B cell (primary cell): ENCODE measurements around the gene LRRC7. TPM values are rescaled to one million over a fixed set of nuclear protein-coding genes. Genes with fewer than 3 reads are reported as not detected.

ENCODE experiments used
- ATAC-seq: fragments of 200-7000 bp; cut with Tn5 transposase; one replicate; pipeline ENCODE4 v1.10.0; 2021; ENCODE audit warnings: low read depth, mild to moderate bottlenecking, moderate number of reproducible peaks, moderate library complexity
- CTCF ChIA-PET: fragments of 350-600 bp; sonication (Branson Sonifier 250); formaldehyde crosslinking; loops from one replicate; lab custom pipeline; 2021; ENCODE audit warnings: antibody characterized with exemption, inconsistent platforms; lab: Charles Lee
- POLR2A ChIA-PET: fragments of 350-600 bp; sonication (Branson Sonifier 250); formaldehyde crosslinking; loops from one replicate; lab custom pipeline; 2021; ENCODE audit warnings: antibody characterized with exemption; lab: Charles Lee
- DNase-seq: peaks from one replicate; pipeline ENCODE4 v3.0.0; 2013
- H2AFZ ChIP-seq: 2 replicates; pipeline ENCODE4 v1.6.1; 2012; ENCODE audit warnings: mild to moderate bottlenecking, low read depth, low read length; ENCODE audit not compliant: insufficient read depth, poor library complexity, severe bottlenecking
- H3K27ac ChIP-seq, 2 donors: 1 replicate in 1 of 2; 2 replicates in 1 of 2; pipeline ENCODE4 v1.5.1; 2012 to 2013; ENCODE audit warnings: low read length in 2 of 2, mild to moderate bottlenecking in 2 of 2, moderate library complexity in 1 of 2
- H3K27me3 ChIP-seq, 4 experiments: fragments of 200-600 bp in 1 of 4; sonication (generic) in 1 of 4; replicated peaks in 1 of 4; 1 replicate in 2 of 4; 2 replicates in 2 of 4; pipeline versions ENCODE4 v1.6.1 to v1.7.0; 2013 to 2016; ENCODE audit warnings: low read length in 3 of 4, mild to moderate bottlenecking in 2 of 4, mixed read lengths in 1 of 4, moderate library complexity in 1 of 4; ENCODE audit not compliant: insufficient read depth in 4 of 4, control insufficient read depth in 3 of 4; ENCODE audit errors: control extremely low read depth in 1 of 4
- H3K36me3 ChIP-seq, 2 experiments: replicated peaks in 1 of 2; 1 replicate in 1 of 2; 2 replicates in 1 of 2; pipeline versions ENCODE4 v1.6.1 to v1.7.1; 2013; ENCODE audit warnings: low read length in 1 of 2; ENCODE audit not compliant: insufficient read depth in 2 of 2, control insufficient read depth in 1 of 2; ENCODE audit errors: control extremely low read depth in 1 of 2, extremely low read depth in 1 of 2
- H3K4me1 ChIP-seq, 2 donors: fragments of 200-600 bp in 1 of 2; sonication (generic) in 1 of 2; 1 replicate in 1 of 2; 2 replicates in 1 of 2; pipeline versions ENCODE4 v1.5.1 to v1.6.1; 2013 to 2017; ENCODE audit warnings: low read length in 2 of 2; ENCODE audit not compliant: control insufficient read depth in 2 of 2, insufficient read depth in 2 of 2
- H3K4me2 ChIP-seq: replicated peaks from 2 replicates; pipeline ENCODE3; 2012; ENCODE audit warnings: mild to moderate bottlenecking, low read depth, low read length; ENCODE audit not compliant: poor library complexity, severe bottlenecking
- H3K4me3 ChIP-seq, 5 experiments: fragments of 200-600 bp in 1 of 5; sonication (generic) in 1 of 5; 1 replicate in 3 of 5; 2 replicates in 2 of 5; pipeline versions ENCODE4 v1.5.1 to v1.7.0; 2011 to 2016; ENCODE audit warnings: low read length in 4 of 5, mild to moderate bottlenecking in 4 of 5, low read depth in 2 of 5, control low read depth in 1 of 5, moderate library complexity in 1 of 5; ENCODE audit not compliant: insufficient read depth in 1 of 5; ENCODE audit errors: control extremely low read depth in 1 of 5, extremely low read depth in 1 of 5
- H3K79me2 ChIP-seq: fragments of 200-600 bp; sonication (generic); one replicate; pipeline ENCODE4 v1.6.0; 2016; ENCODE audit warnings: low read length; ENCODE audit not compliant: control insufficient read depth, insufficient read depth
- H3K9ac ChIP-seq: fragments of 200-600 bp; sonication (generic); 2 replicates; pipeline ENCODE4 v1.6.1; 2017; ENCODE audit warnings: mild to moderate bottlenecking, low read length, moderate library complexity
- H3K9me3 ChIP-seq, 3 donors: one replicate each; pipeline versions ENCODE4 v1.6.1 to v1.7.1; 2013; ENCODE audit warnings: low read length in 2 of 3; ENCODE audit not compliant: control insufficient read depth in 2 of 3, insufficient read depth in 1 of 3; ENCODE audit errors: control extremely low read depth in 1 of 3
- H4K20me1 ChIP-seq: 2 replicates; pipeline ENCODE4 v1.6.0; 2012; ENCODE audit warnings: mild to moderate bottlenecking, low read length; ENCODE audit not compliant: insufficient read depth, control insufficient read depth, poor library complexity, severe bottlenecking
- H3K27ac Mint-ChIP-seq: one replicate; pipeline ENCODE4 v1.8.0; 2021; ENCODE audit warnings: mixed read lengths
- H3K27me3 Mint-ChIP-seq: one replicate; pipeline ENCODE4 v1.8.0; 2021; ENCODE audit warnings: mixed read lengths
- H3K4me1 Mint-ChIP-seq: one replicate; pipeline ENCODE4 v1.8.0; 2021; ENCODE audit warnings: mixed read lengths
- H3K4me3 Mint-ChIP-seq: one replicate; pipeline ENCODE4 v1.8.0; 2021; ENCODE audit warnings: mixed read lengths
- H3K9me3 Mint-ChIP-seq: one replicate; pipeline ENCODE4 v1.8.0; 2022; ENCODE audit warnings: mixed read lengths; ENCODE audit not compliant: insufficient read depth
- EZH2 ChIP-seq: IDR thresholded peaks from 2 replicates; pipeline ENCODE4 v1.6.1; 2012; ENCODE audit warnings: borderline replicate concordance, low read depth, mild to moderate bottlenecking, moderate library complexity, low read length; ENCODE audit not compliant: insufficient read depth, poor library complexity, severe bottlenecking
- WGBS: methylation state at CpG from one replicate; pipeline ENCODE4 v1.1.5; 2013; ENCODE audit warnings: missing lambda C conversion rate; ENCODE audit not compliant: insufficient coverage; 5-methylcytosine and 5-hydroxymethylcytosine counted together
- intact Hi-C: fragments of 100-400 bp; cut with micrococcal nuclease; formaldehyde crosslinking; loops from one replicate; pipeline ENCODE4 v1.10.0; 2022
- polyA plus RNA-seq: library from polyadenylated mRNA; depleted of rRNA; stranded (reverse); fragments of >200 nt; gene quantifications from 2 replicates; pipeline ENCODE4 v1.2.3, GENCODE V29; 2012
- total RNA-seq, 2 donors: library from RNA; stranded (reverse); fragments of 120-200 nt in 1 of 2; gene quantifications; 1 replicate in 1 of 2; 2 replicates in 1 of 2; pipeline versions ENCODE4 v1.2.3 to v1.2.4, GENCODE V29; 2013 to 2022
- TF ChIP-seq, protein P1 (sequence below): fragments of 200-600 bp; IDR thresholded peaks from one replicate; pipeline ENCODE4 v1.8.0; 2022; ENCODE audit warnings: antibody characterized with exemption, mild to moderate bottlenecking

LRRC7 gene
- total and polyA plus RNA-seq, 2 donors (not counting 1 experiment from before 2014, with no cell fraction given), result not detected

- no peak overlapping the region for H3K4me3 Mint-ChIP-seq
- H3K4me1 Mint-ChIP-seq, result no peaks in the 10 kb centered on the region
- Histone ChIP-seq H3K4me3 (no peak overlapping the region), H3K9ac (no peak overlapping the region), H3K4me1 (no peaks in the 10 kb centered on the region), H3K79me2 (no peaks in the 10 kb centered on the region), H3K9me3 (no peaks in the 10 kb centered on the region), H4K20me1 (no peaks in the 10 kb centered on the region), H3K27ac (no peak overlapping the region), H3K36me3 (no peaks in the 10 kb centered on the region), H3K27me3 (no peaks in the 10 kb centered on the region), H3K4me2 (no peak overlapping the region), H2AFZ (no peak overlapping the region)
- 67% methylated on average over 1 of the region's 2 CpGs for WGBS
- H3K27me3 Mint-ChIP-seq, result no peaks in the 10 kb centered on the region
- DNase-seq, result no peak
- intact Hi-C loops, result no loop called here
- no peak overlapping the region for H3K27ac Mint-ChIP-seq
- POLR2A ChIA-PET, result no interaction called here
- CTCF ChIA-PET, result no interaction called here
- no peak for ATAC-seq
- no peaks in the 10 kb centered on the region for H3K9me3 Mint-ChIP-seq
- TF ChIP-seq, protein P1, sequence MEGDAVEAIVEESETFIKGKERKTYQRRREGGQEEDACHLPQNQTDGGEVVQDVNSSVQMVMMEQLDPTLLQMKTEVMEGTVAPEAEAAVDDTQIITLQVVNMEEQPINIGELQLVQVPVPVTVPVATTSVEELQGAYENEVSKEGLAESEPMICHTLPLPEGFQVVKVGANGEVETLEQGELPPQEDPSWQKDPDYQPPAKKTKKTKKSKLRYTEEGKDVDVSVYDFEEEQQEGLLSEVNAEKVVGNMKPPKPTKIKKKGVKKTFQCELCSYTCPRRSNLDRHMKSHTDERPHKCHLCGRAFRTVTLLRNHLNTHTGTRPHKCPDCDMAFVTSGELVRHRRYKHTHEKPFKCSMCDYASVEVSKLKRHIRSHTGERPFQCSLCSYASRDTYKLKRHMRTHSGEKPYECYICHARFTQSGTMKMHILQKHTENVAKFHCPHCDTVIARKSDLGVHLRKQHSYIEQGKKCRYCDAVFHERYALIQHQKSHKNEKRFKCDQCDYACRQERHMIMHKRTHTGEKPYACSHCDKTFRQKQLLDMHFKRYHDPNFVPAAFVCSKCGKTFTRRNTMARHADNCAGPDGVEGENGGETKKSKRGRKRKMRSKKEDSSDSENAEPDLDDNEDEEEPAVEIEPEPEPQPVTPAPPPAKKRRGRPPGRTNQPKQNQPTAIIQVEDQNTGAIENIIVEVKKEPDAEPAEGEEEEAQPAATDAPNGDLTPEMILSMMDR, result no peak
- no peak for TF ChIP-seq EZH2
Measured at GRCh38 chr1:69946935-69947334, 379.2 kb downstream of the LRRC7 start.

DNA sequence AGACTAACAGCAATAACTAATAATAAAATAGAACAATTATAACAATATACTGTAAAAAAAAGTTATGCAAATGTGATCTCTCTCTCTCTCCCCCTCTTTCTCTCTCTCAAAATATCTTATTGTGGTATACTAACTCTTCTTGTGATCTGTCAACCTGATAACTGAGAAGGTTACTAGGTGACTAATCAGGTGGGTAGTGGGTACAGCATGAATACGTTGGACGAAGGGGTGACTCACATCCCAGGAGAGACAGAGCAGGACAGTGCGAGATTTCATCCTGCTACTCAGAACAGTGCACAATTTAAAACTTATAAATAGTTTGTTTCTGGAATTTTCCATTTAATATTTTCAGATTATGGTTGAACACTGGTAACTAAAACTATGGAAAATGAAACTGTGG is 380.1 kb downstream of the LRRC7 start:
- Histone ChIP-seq H3K4me3 (no peak overlapping the region), H3K9me3 (no peaks in the 10 kb centered on the region), H3K9ac (no peak overlapping the region), H3K27me3 (no peaks in the 10 kb centered on the region), H2AFZ (no peak overlapping the region), H3K4me2 (no peak overlapping the region), H3K36me3 (no peaks in the 10 kb centered on the region), H3K79me2 (no peaks in the 10 kb centered on the region), H3K27ac (no peak overlapping the region), H3K4me1 (no peaks in the 10 kb centered on the region), H4K20me1 (no peaks in the 10 kb centered on the region)
- H3K27me3 Mint-ChIP-seq, result no peaks in the 10 kb centered on the region
- no peak overlapping the region for H3K4me3 Mint-ChIP-seq
- WGBS, result no CpG with 5 or more reads among the region's 3 CpGs
- ChIA-PET POLR2A (no interaction called here), CTCF (no interaction called here)
- H3K9me3 Mint-ChIP-seq, result no peaks in the 10 kb centered on the region
- intact Hi-C loops, result no loop called here
- no peak for DNase-seq
- no peak overlapping the region for H3K27ac Mint-ChIP-seq
- H3K4me1 Mint-ChIP-seq, result no peaks in the 10 kb centered on the region
- ATAC-seq, result no peak
- no peak for TF ChIP-seq EZH2
- TF ChIP-seq, protein P1, result no peak
